ENCODE results near the gene U2AF2.
A peak's percentile ranks its signal among the peaks of the same experiment; 100 is the strongest.

The U2AF2 gene

DNA sequence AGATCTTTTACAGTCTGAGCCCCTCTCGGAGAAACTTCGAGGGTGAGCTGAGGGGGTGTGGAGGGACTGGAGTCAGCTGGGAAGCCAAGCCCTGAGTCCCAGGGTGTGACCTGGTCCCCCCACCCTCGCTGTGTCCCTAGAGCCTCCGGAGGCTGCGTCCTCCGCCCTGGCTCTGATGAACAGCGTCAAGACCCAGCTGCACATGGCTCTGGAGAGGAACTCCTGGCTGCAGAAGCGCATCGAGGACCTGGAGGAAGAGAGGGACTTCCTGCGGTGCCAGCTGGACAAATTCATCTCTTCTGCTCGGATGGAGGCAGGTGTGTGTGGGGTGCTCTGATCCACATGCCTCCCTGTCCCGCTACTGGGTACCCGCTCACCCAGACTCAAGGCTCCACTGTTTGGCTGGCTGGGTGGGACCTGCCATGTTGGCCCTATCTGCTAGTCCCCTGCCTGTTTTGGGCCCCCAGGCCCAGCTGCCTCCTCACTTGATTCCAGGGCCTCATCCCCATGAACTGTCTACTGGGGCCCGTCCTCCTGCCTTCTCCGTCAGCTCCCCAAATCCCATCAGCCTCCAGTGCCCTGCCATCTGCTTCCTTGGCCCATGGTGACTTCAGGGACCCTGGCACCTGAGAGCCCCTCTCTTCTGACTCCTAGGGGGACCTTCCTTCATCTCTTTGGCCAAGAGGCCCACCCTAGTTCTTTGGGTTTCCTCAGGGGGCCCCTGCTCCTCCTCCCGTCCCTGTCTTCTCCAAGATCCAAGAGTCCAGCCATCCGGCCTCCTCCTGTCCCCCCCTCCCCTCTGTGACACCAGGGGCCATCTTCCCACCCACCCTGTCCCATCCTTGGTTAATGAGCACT, 5.3 kb upstream of the U2AF2 start:
- H3K79me2 ChIP-seq: peaks cover 2% of the 10 kb centered on the region
- no peak overlapping the region for H3K9ac ChIP-seq
- peaks cover 13% of the 10 kb centered on the region for H3K4me1 ChIP-seq
- H3K36me3 ChIP-seq (ENCODE audit: control insufficient read depth, insufficient read depth, low read length): no peaks in the 10 kb centered on the region
- peak overlapping the region; percentile 8 for H3K4me2 ChIP-seq (ENCODE audit: low read length)
- no peak overlapping the region for H3K27ac ChIP-seq
- H3K27me3 ChIP-seq (ENCODE audit: control insufficient read depth, insufficient read depth, low read length): no peaks in the 10 kb centered on the region
- H3K4me3 ChIP-seq (ENCODE audit: low read depth, low read length): peak overlapping the region; percentile 89
- H3K9me3 ChIP-seq (ENCODE audit: control insufficient read depth, low read length): no peaks in the 10 kb centered on the region
- H2AFZ ChIP-seq: no peak overlapping the region
- TF ChIP-seq, protein P1, sequence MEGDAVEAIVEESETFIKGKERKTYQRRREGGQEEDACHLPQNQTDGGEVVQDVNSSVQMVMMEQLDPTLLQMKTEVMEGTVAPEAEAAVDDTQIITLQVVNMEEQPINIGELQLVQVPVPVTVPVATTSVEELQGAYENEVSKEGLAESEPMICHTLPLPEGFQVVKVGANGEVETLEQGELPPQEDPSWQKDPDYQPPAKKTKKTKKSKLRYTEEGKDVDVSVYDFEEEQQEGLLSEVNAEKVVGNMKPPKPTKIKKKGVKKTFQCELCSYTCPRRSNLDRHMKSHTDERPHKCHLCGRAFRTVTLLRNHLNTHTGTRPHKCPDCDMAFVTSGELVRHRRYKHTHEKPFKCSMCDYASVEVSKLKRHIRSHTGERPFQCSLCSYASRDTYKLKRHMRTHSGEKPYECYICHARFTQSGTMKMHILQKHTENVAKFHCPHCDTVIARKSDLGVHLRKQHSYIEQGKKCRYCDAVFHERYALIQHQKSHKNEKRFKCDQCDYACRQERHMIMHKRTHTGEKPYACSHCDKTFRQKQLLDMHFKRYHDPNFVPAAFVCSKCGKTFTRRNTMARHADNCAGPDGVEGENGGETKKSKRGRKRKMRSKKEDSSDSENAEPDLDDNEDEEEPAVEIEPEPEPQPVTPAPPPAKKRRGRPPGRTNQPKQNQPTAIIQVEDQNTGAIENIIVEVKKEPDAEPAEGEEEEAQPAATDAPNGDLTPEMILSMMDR (IDR thresholded peaks at IDR 0.05): no peak

DNA sequence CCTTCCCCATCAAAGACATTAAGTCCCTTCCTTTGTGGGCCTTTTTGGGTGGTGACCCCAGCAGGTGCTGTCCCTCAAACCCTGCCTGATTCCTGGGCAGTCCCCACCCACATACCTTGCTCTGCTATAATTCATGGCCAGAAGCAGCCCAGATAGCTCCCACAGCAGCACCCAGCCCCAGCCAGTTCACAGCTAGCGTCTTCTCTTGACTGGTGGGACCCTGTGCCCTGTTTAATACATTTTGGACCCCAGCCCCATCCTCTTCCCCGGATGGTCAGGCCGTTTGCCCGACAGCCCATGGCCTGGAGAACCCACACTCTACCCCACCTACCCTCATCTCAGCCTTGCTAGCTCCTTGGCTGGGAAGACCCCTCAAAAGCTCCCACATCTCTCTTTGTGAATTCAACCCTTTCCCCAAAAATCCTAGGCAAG, 4.7 kb upstream of the U2AF2 start:
- Histone ChIP-seq H3K4me2 (ENCODE audit: low read length) (no peak overlapping the region), H3K9ac (no peak overlapping the region), H3K4me1 (peaks cover 10% of the 10 kb centered on the region), H3K27me3 (ENCODE audit: control insufficient read depth, insufficient read depth, low read length) (no peaks in the 10 kb centered on the region), H2AFZ (no peak overlapping the region), H3K79me2 (peaks cover 3% of the 10 kb centered on the region), H3K4me3 (ENCODE audit: low read depth, low read length) (no peak overlapping the region), H3K9me3 (ENCODE audit: control insufficient read depth, low read length) (no peaks in the 10 kb centered on the region), H3K27ac (no peak overlapping the region), H3K36me3 (ENCODE audit: control insufficient read depth, insufficient read depth, low read length) (no peaks in the 10 kb centered on the region)
- TF ChIP-seq, protein P1 (IDR thresholded peaks at IDR 0.05): no peak

GRCh38 chr19:55650602-55651230, 4.1 kb upstream of the U2AF2 start:
- Histone ChIP-seq H3K27me3 (ENCODE audit: control insufficient read depth, insufficient read depth, low read length) (no peaks in the 10 kb centered on the region), H3K36me3 (ENCODE audit: control insufficient read depth, insufficient read depth, low read length) (no peaks in the 10 kb centered on the region), H3K9me3 (ENCODE audit: control insufficient read depth, low read length) (no peaks in the 10 kb centered on the region), H3K79me2 (peaks cover 6% of the 10 kb centered on the region), H3K27ac (no peak overlapping the region), H3K4me3 (ENCODE audit: low read depth, low read length) (no peak overlapping the region), H3K9ac (no peak overlapping the region), H2AFZ (no peak overlapping the region), H3K4me2 (ENCODE audit: low read length) (no peak overlapping the region), H3K4me1 (peaks cover 10% of the 10 kb centered on the region)
- TF ChIP-seq, protein P1 (IDR thresholded peaks at IDR 0.05): no peak

GRCh38 chr19:55651236-55651635, 3.6 kb upstream of the U2AF2 start:
- H3K4me3 ChIP-seq (ENCODE audit: low read depth, low read length): no peak overlapping the region
- H3K79me2 ChIP-seq: peaks cover 11% of the 10 kb centered on the region
- H3K9ac ChIP-seq: no peak overlapping the region
- no peak overlapping the region for H3K27ac ChIP-seq
- no peaks in the 10 kb centered on the region for H3K9me3 ChIP-seq (ENCODE audit: control insufficient read depth, low read length)
- no peak overlapping the region for H3K4me2 ChIP-seq (ENCODE audit: low read length)
- H2AFZ ChIP-seq: no peak overlapping the region
- H3K4me1 ChIP-seq: peaks cover 13% of the 10 kb centered on the region
- TF ChIP-seq, protein P1 (IDR thresholded peaks at IDR 0.05): no peak
- no peaks in the 10 kb centered on the region for H3K36me3 ChIP-seq (ENCODE audit: control insufficient read depth, insufficient read depth, low read length)
- no peaks in the 10 kb centered on the region for H3K27me3 ChIP-seq (ENCODE audit: control insufficient read depth, insufficient read depth, low read length)
